HG03460 (cell line): Measurements from ENCODE around the gene VPREB1.
"Not testable (repeated sequence)": the region's sequence is repeated elsewhere in the genome, so short reads cannot be mapped to it uniquely, and the experiment has no call there.

Experiments
- ATAC-seq: cut with Tn5 transposase; IDR thresholded peaks from one replicate; pipeline ENCODE4 v1.9.1; 2021; ENCODE audit not compliant: unreplicated experiment

Gene VPREB1

GRCh38 chr22:22292656-22293055 lies 48.1 kb downstream of the VPREB1 start:
- ATAC-seq: not testable (repeated sequence)

GRCh38 chr22:22293436-22293835 lies 48.9 kb downstream of the VPREB1 start:
- ATAC-seq: not testable (repeated sequence)

- ATAC-seq: not testable (repeated sequence)
Observed at GRCh38 chr22:22294641-22295040, 50.1 kb downstream of the VPREB1 start.
